Subcutaneous adipose tissue (tissue), 4 donors: ENCODE results near the gene FRMD4A. TPM values are rescaled to one million over a fixed set of nuclear protein-coding genes. Genes with fewer than 3 reads are reported as not detected.

Experiments used
- total RNA-seq, 4 donors: library from RNA; depleted of rRNA; stranded (reverse); fragments of >200 nt; gene quantifications; one replicate each; pipeline ENCODE4 v1.1.0, GENCODE V29; 2016
- TF ChIP-seq, protein P1 (sequence below): fragments of 450-650 bp; IDR thresholded peaks from one replicate; pipeline ENCODE4 v1.5.1; 2016; ENCODE audit warnings: low read depth, mild to moderate bottlenecking, control low read depth, antibody characterized with exemption, moderate library complexity

The FRMD4A gene
- total RNA-seq, 4 donors from 2014 or later = 70.0 to 206 (median 81.4) TPM

DNA sequence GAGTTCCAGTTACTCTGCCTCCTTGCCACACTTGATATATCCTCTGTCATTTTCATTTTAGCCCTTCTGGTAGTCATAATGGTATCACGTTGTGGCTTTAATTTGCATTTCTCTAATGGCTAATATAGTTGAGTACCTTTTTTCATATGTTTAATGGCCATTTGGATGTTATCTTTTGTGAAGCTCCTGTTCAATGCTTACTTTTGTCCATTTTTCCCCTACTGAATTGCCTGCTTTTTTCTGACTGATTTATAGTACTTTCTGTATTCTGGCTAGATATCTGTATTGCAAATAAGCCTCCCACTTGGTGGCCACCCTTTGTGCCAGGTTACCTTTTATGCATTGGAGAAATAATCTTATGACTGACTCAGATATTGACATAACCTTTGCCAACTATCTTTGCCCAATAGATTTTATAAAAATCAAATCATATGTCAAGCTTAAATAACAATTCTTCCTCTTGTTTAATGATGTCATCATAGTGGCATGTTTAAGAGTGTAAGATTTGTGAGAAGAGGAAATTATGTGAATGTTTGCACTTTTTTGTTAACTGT lies 693.3 kb downstream of the FRMD4A start:
- TF ChIP-seq, protein P1, sequence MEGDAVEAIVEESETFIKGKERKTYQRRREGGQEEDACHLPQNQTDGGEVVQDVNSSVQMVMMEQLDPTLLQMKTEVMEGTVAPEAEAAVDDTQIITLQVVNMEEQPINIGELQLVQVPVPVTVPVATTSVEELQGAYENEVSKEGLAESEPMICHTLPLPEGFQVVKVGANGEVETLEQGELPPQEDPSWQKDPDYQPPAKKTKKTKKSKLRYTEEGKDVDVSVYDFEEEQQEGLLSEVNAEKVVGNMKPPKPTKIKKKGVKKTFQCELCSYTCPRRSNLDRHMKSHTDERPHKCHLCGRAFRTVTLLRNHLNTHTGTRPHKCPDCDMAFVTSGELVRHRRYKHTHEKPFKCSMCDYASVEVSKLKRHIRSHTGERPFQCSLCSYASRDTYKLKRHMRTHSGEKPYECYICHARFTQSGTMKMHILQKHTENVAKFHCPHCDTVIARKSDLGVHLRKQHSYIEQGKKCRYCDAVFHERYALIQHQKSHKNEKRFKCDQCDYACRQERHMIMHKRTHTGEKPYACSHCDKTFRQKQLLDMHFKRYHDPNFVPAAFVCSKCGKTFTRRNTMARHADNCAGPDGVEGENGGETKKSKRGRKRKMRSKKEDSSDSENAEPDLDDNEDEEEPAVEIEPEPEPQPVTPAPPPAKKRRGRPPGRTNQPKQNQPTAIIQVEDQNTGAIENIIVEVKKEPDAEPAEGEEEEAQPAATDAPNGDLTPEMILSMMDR = no peak

DNA sequence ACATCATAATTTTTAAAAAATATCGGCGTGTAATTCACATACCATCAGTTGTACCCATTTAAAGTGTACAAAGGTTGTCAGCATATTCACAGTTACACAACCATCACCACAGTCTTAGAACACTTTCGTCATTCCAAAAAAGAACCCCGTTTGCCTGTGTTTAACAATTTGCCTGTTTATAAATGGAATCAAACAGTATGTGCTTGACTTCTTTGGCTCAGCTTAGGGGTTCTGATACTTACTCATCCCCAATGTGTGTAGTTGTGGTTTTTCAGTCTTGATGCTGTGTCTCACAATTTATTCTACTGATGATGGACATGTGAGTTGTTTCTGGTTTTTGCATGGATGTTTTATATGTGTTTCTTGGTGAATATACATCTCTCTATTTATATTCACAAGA lies 693.9 kb downstream of the FRMD4A start:
- TF ChIP-seq, protein P1 = no peak

DNA sequence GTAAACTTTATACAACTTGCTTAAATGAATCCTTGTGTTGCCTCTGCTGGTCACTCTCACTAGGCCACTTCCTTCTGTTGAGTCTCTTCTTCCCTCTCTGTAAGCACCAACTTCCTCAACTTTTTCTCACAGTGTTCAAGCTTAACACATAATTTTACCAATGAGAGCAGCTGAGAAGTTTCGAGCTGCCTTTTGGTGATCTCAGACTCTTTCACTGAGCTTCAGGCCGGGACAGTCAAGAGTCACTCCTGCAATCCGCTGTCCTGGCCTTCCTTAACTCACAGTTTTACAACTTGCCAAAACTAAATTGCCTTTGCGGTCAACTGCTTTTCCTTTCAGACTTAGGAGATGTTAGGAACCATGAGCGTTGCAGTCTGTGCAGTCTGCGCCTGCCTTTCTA lies 696.5 kb downstream of the FRMD4A start:
- TF ChIP-seq, protein P1 = no peak

DNA sequence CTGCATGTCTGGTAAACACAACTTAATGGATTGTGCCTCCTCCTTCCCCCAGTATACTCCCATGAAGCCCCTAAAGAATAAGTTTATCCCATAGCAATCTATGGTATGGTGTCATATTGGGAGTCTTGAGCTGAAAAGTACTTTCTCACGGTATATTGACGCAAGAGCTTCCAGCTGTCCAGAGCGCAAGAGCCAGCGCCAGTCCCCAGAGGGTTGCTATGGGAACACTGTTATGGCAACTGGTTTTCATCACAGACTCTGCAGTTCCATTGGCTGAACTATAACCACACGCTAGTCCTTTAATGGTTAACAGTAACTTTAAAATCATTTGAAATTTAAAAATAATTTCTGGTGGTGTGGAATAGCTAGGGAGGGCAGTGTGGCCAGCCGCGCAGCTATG lies 697.0 kb downstream of the FRMD4A start:
- TF ChIP-seq, protein P1 = no peak

DNA sequence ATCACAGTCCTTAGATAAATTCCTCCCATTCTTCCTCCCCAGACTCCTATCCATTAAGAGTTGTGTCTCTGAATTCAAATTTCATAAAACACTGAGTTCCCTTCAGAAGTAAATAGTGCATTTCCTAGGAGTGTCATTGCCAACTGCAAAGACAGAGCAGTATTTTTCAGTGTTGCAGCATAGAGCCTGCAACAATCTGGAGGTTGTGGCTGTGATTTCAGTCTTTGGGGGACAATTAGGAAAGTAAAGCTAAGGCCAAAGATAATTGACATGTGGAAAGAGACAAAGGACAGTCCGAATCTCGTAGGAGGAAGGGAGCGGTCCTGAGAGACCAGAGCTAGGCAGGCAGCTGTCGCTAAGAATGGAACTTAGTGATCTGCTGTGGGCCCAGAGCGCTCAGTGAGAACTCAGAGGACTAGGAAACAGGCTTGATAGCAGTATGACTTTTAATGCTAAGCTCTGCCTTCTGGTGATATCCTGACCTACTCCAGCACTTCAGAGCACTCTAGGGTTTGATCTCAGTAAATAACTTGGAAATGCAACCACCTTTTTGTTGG lies 697.8 kb downstream of the FRMD4A start:
- TF ChIP-seq, protein P1 = no peak

DNA sequence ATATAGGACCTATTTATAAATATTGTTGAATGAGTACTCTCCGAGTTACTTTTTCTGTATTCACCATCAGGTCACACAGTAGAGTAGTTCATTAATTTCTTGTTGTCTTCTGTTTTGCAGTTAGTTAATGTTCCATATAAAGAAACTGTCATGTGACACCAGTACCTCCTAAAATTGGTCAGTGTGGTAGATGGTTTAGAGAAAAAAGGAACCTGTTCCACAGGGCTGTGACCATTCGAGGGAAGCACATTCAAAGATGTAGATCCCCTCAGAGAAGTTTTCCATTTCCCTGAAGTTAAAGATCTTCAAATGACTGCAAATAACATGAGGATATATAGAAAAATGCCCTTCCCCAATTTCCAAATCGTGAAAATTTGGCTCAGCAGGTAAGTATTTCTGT lies 698.3 kb downstream of the FRMD4A start:
- TF ChIP-seq, protein P1 = no peak

DNA sequence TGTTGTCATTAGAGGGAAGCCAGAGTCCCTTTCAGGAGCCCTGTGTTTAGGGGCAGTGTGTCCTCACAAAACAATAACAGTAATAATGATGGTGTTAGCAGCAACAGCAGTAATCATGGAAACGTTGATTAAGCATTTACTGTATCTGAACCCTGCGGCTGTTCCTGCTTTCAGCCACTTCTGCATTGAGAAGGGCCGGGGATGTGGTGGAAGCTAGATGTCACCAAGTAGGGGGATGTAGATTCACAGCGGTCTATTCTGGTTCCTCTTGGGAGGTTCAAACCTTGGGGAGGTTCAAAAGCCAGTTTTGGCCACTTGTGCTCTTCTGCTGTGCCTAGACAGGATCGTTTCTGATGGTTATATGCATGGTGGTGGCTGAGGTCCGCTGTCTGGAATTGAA lies 699.1 kb downstream of the FRMD4A start:
- TF ChIP-seq, protein P1 = no peak
